NB4 (cell line): ENCODE measurements around the gene NIPAL3.

Source experiments
- POLR2A ChIP-seq: IDR thresholded peaks from 2 replicates; pipeline ENCODE4 v1.6.1; 2011; ENCODE audit warnings: mild to moderate bottlenecking; ENCODE audit not compliant: insufficient read length; ENCODE audit errors: extremely low read depth
- TF ChIP-seq, protein P1 (sequence below): IDR thresholded peaks from one replicate; pipeline ENCODE4 v1.5.1; 2012; ENCODE audit warnings: low read depth, low read length

DNA sequence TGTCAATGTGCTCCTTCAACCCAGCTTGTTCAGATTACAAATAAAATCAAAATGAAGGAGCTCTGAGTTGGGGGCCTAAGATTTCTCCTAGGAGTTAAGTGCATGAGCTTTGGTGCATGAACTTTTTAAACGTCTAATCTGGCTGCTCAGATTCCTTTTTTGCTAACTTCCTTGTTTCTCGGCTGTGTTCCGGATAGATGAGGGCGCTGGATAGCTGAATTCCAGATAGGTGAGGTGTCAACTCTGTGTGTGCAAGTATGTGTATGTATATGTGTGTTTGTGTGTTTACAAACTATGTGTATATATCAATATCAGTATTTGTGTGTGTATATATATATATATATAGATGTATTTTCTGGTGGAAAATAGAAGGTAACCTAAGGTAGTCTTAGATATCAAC is 49.5 kb downstream of the NIPAL3 start:
- TF ChIP-seq, protein P1, sequence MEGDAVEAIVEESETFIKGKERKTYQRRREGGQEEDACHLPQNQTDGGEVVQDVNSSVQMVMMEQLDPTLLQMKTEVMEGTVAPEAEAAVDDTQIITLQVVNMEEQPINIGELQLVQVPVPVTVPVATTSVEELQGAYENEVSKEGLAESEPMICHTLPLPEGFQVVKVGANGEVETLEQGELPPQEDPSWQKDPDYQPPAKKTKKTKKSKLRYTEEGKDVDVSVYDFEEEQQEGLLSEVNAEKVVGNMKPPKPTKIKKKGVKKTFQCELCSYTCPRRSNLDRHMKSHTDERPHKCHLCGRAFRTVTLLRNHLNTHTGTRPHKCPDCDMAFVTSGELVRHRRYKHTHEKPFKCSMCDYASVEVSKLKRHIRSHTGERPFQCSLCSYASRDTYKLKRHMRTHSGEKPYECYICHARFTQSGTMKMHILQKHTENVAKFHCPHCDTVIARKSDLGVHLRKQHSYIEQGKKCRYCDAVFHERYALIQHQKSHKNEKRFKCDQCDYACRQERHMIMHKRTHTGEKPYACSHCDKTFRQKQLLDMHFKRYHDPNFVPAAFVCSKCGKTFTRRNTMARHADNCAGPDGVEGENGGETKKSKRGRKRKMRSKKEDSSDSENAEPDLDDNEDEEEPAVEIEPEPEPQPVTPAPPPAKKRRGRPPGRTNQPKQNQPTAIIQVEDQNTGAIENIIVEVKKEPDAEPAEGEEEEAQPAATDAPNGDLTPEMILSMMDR, result no peak
- TF ChIP-seq POLR2A, result no peak
